Measurements from ENCODE around the gene JPH2.
A peak's percentile ranks its signal among the peaks of the same experiment; 100 is the strongest.

Gene JPH2

GRCh38 chr20:44104798-44105517 is 82.0 kb downstream of the JPH2 start:
- no peak for DNase-seq

- DNase-seq, result no peak
These were observed 84.4 kb downstream of the JPH2 start for GRCh38 chr20:44102582-44102981.

GRCh38 chr20:44099832-44100231 is 87.2 kb downstream of the JPH2 start:
- DNase-seq, result no peak

GRCh38 chr20:44098657-44099056 is 88.3 kb downstream of the JPH2 start:
- no peak for DNase-seq

GRCh38 chr20:44098256-44098630 is 88.7 kb downstream of the JPH2 start:
- no peak for DNase-seq

GRCh38 chr20:44097521-44098255 is 89.3 kb downstream of the JPH2 start:
- DNase-seq, result no peak

GRCh38 chr20:44095831-44096230 is 91.2 kb downstream of the JPH2 start:
- DNase-seq, result no peak

GRCh38 chr20:44093249-44093582 is 93.8 kb downstream of the JPH2 start:
- no peak for DNase-seq

GRCh38 chr20:44092551-44093248 is 94.3 kb downstream of the JPH2 start:
- DNase-seq, result peak in 4 of 58 donors; percentile 9 to 21 (median 14)

GRCh38 chr20:44091026-44091425 is 96.0 kb downstream of the JPH2 start:
- no peak for DNase-seq

- DNase-seq, result no peak
These were observed 96.9 kb downstream of the JPH2 start for GRCh38 chr20:44089987-44090674.

- DNase-seq, result no peak
These were observed 99.2 kb downstream of the JPH2 start for GRCh38 chr20:44087857-44088120.

- DNase-seq, result peak in 8 of 58 donors; percentile 5 to 35 (median 11)
These were observed 99.7 kb downstream of the JPH2 start for GRCh38 chr20:44087051-44087856.

- no peak for DNase-seq
These were observed 101.2 kb downstream of the JPH2 start for GRCh38 chr20:44085616-44086434.

- DNase-seq, result no peak
These were observed 102.1 kb downstream of the JPH2 start for GRCh38 chr20:44084891-44085290.

GRCh38 chr20:44084439-44084838 is 102.5 kb downstream of the JPH2 start:
- DNase-seq, result no peak

- no peak for DNase-seq
These were observed 103.6 kb downstream of the JPH2 start for GRCh38 chr20:44083220-44083933.

GRCh38 chr20:44081888-44082287 is 105.1 kb downstream of the JPH2 start:
- no peak for DNase-seq

- no peak for DNase-seq
These were observed 105.5 kb downstream of the JPH2 start for GRCh38 chr20:44081476-44081875.

Data from anterior cingulate cortex (tissue), 58 donors.